ENCODE data around the gene MSI2. TPM values are rescaled to one million over a fixed set of nuclear protein-coding genes. Genes with fewer than 3 reads are reported as not detected.

MSI2 gene
- total and polyA plus RNA-seq, 4 donors: 9.4 to 64.0 (median 30.4) TPM

- H3K9me3 ChIP-seq (ENCODE audit: control insufficient read depth in 4 of 4, insufficient read depth in 3 of 4, low read length in 3 of 4): no peaks in the 10 kb centered on the region
- 80 to 82% methylated on average over 5 of the region's 5 CpGs for WGBS, 2 donors
Measured at GRCh38 chr17:57665128-57665527, 408.8 kb downstream of the MSI2 start.

GRCh38 chr17:57665696-57666095, 409.4 kb downstream of the MSI2 start:
- Histone ChIP-seq H3K27ac (ENCODE audit: low read depth in 1 of 2, low read length in 1 of 2) (no peak overlapping the region), H3K9me3 (ENCODE audit: control insufficient read depth in 4 of 4, insufficient read depth in 3 of 4, low read length in 3 of 4) (no peaks in the 10 kb centered on the region), H3K4me1 (ENCODE audit: control insufficient read depth in 5 of 5, insufficient read depth in 5 of 5, low read length in 5 of 5) (peaks cover 0 to 16% (median 8%) of the 10 kb centered on the region in 5 donors), H3K27me3 (ENCODE audit: control insufficient read depth in 3 of 3, insufficient read depth in 3 of 3, low read length in 2 of 3) (no peaks in the 10 kb centered on the region), H3K36me3 (ENCODE audit: control insufficient read depth in 4 of 4, insufficient read depth in 4 of 4, low read length in 4 of 4) (no peaks in the 10 kb centered on the region), H3K4me3 (no peak overlapping the region), H3K9ac (ENCODE audit: insufficient read depth in 1 of 2, low read length in 2 of 2) (no peak overlapping the region)
- ATAC-seq (ENCODE audit: insufficient read depth, low FRiP score) (no peak), DNase-seq (peak in 1 of 3 donors; percentile 10)
- TF ChIP-seq CTCF (IDR thresholded peaks at IDR 0.05; ENCODE audit: control extremely low read depth, extremely low read depth): no peak
- 83% methylated on average over 4 of the region's 4 CpGs for WGBS, 2 donors

More at GRCh38 chr17:57665128-57665527, 408.8 kb downstream of the MSI2 start:
- Histone ChIP-seq H3K4me3 (no peak overlapping the region), H3K4me1 (ENCODE audit: control insufficient read depth in 5 of 5, insufficient read depth in 5 of 5, low read length in 5 of 5) (peaks cover 0 to 16% (median 8%) of the 10 kb centered on the region in 5 donors), H3K9ac (ENCODE audit: insufficient read depth in 1 of 2, low read length in 2 of 2) (peak overlapping the region in 1 of 2 donors; percentile 2), H3K36me3 (ENCODE audit: control insufficient read depth in 4 of 4, insufficient read depth in 4 of 4, low read length in 4 of 4) (no peaks in the 10 kb centered on the region), H3K27me3 (ENCODE audit: control insufficient read depth in 3 of 3, insufficient read depth in 3 of 3, low read length in 2 of 3) (no peaks in the 10 kb centered on the region), H3K27ac (ENCODE audit: low read depth in 1 of 2, low read length in 1 of 2) (no peak overlapping the region)
- TF ChIP-seq CTCF (IDR thresholded peaks at IDR 0.05; ENCODE audit: control extremely low read depth, extremely low read depth): no peak
- ATAC-seq (ENCODE audit: insufficient read depth, low FRiP score) (no peak), DNase-seq (peak; percentile 14 to 27 (median 21))

GRCh38 chr17:57666201-57666870, 410.0 kb downstream of the MSI2 start:
- Histone ChIP-seq H3K4me1 (ENCODE audit: control insufficient read depth in 5 of 5, insufficient read depth in 5 of 5, low read length in 5 of 5) (peaks cover 0 to 20% (median 8%) of the 10 kb centered on the region in 5 donors), H3K27ac (ENCODE audit: low read depth in 1 of 2, low read length in 1 of 2) (no peak overlapping the region), H3K4me3 (no peak overlapping the region), H3K9me3 (ENCODE audit: control insufficient read depth in 4 of 4, insufficient read depth in 3 of 4, low read length in 3 of 4) (no peaks in the 10 kb centered on the region), H3K27me3 (ENCODE audit: control insufficient read depth in 3 of 3, insufficient read depth in 3 of 3, low read length in 2 of 3) (no peaks in the 10 kb centered on the region), H3K36me3 (ENCODE audit: control insufficient read depth in 4 of 4, insufficient read depth in 4 of 4, low read length in 4 of 4) (no peaks in the 10 kb centered on the region), H3K9ac (ENCODE audit: insufficient read depth in 1 of 2, low read length in 2 of 2) (no peak overlapping the region)
- 82 to 84% methylated on average over 5 of the region's 5 CpGs for WGBS, 2 donors
- DNase-seq: peak in 1 of 3 donors; percentile 11
- no peak for TF ChIP-seq CTCF (IDR thresholded peaks at IDR 0.05; ENCODE audit: control extremely low read depth, extremely low read depth)
- no peak for ATAC-seq (ENCODE audit: insufficient read depth, low FRiP score)
